ENCODE data around the gene TEKT4. TPM values are rescaled to one million over a fixed set of nuclear protein-coding genes. Genes with fewer than 3 reads are reported as not detected.
"Not testable (repeated sequence)": the region's sequence is repeated elsewhere in the genome, so short reads cannot be mapped to it uniquely, and the experiment has no call there.

The TEKT4 gene
- total RNA-seq, 2 donors from 2014 or later = not detected

- TF ChIP-seq, protein P1, sequence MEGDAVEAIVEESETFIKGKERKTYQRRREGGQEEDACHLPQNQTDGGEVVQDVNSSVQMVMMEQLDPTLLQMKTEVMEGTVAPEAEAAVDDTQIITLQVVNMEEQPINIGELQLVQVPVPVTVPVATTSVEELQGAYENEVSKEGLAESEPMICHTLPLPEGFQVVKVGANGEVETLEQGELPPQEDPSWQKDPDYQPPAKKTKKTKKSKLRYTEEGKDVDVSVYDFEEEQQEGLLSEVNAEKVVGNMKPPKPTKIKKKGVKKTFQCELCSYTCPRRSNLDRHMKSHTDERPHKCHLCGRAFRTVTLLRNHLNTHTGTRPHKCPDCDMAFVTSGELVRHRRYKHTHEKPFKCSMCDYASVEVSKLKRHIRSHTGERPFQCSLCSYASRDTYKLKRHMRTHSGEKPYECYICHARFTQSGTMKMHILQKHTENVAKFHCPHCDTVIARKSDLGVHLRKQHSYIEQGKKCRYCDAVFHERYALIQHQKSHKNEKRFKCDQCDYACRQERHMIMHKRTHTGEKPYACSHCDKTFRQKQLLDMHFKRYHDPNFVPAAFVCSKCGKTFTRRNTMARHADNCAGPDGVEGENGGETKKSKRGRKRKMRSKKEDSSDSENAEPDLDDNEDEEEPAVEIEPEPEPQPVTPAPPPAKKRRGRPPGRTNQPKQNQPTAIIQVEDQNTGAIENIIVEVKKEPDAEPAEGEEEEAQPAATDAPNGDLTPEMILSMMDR (IDR thresholded peaks at IDR 0.05) = no peak
- intact Hi-C loops (cut with DNase I) = no loop called here
Measured at GRCh38 chr2:94881070-94881469, 9.8 kb downstream of the TEKT4 start.

GRCh38 chr2:94890234-94890633, 19.0 kb downstream of the TEKT4 start:
- no peaks in the 10 kb centered on the region for H3K36me3 ChIP-seq
- H3K9ac ChIP-seq (ENCODE audit: low read depth in 2 of 2, low read length in 2 of 2) = no peak overlapping the region
- DNase-seq = no peak
- intact Hi-C loops (cut with DNase I) = no loop called here
- H3K4me3 ChIP-seq = no peak overlapping the region
- no peaks in the 10 kb centered on the region for H3K9me3 ChIP-seq
- H3K27ac ChIP-seq = no peak overlapping the region
- TF ChIP-seq, protein P1 (IDR thresholded peaks at IDR 0.05) = no peak
- no peaks in the 10 kb centered on the region for H3K4me1 ChIP-seq
- no peaks in the 10 kb centered on the region for H3K27me3 ChIP-seq

More at GRCh38 chr2:94881070-94881469, 9.8 kb downstream of the TEKT4 start:
- no peak overlapping the region for H3K4me3 ChIP-seq
- H3K27ac ChIP-seq = no peak overlapping the region
- no peak for DNase-seq
- H3K9ac ChIP-seq (ENCODE audit: low read depth in 2 of 2, low read length in 2 of 2) = no peak overlapping the region
- H3K4me1 ChIP-seq = no peaks in the 10 kb centered on the region
- H3K27me3 ChIP-seq = no peaks in the 10 kb centered on the region
- H3K9me3 ChIP-seq = no peaks in the 10 kb centered on the region
- no peaks in the 10 kb centered on the region for H3K36me3 ChIP-seq

DNA sequence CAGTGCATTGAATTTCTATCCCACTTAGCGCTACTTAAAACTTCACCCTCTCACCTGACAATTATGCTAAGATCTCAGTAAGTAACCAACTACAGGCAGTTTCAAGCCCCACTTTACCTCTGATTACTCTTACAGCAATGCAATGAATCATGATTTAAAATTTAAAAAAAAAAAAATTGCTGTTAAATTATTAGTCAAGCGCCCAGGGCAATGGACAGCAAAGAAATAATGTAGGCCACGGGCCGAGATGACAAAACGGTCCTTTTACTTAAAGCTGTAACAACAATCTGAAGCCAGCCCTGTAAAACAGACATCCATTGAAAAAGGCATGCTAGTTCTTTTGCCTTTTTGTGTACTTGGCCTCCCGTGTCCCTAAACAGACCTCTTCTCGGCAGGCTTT, 24.0 kb downstream of the TEKT4 start:
- H3K27ac ChIP-seq; H3K27me3 ChIP-seq; DNase-seq; H3K9me3 ChIP-seq; H3K9ac ChIP-seq (ENCODE audit: low read depth in 2 of 2, low read length in 2 of 2); H3K36me3 ChIP-seq; H3K4me3 ChIP-seq; H3K4me1 ChIP-seq; intact Hi-C loops (cut with DNase I): not testable (repeated sequence)

DNA sequence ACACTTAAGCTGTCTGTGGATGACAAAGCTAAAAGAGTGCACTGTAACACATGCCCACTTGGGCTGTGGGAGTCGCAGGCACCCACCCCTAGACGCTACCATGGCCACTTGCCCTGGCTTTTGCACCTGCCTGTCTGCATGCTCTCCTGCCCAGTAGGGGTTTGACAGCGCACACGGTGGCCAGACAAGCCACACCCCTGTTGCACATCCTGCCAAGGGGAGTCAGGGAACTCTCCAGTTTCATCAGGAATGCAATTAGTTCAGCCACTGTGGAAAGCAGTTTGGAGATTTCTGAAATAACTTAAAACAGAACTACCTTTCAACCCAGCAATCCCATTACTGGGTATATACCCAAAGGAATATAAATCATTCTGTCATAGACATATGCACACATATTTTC, 35.7 kb downstream of the TEKT4 start:
- H3K27ac ChIP-seq; intact Hi-C loops (cut with DNase I): not testable (repeated sequence)

DNA sequence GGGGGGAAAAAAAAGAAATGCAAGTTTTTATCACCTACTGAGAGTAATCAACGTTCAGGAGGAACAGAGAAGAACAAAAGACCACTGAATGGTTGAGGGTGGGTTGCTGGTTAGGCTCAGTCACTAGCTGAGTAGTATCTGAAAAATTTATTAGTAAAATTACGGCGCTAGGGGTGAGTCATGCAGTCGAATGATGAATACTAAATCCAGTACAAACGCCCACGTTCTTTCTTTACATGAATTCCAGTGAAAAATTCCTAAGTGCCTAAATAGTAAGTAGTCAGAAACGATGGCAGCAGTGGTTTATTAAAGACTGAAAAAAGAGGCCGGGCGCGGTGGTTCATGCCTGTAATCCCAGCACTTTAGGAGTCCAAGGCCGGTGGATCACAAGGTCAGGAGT, 52.0 kb downstream of the TEKT4 start:
- no peak for DNase-seq
- Histone ChIP-seq H3K36me3 (no peaks in the 10 kb centered on the region), H3K27me3 (no peaks in the 10 kb centered on the region), H3K27ac (no peak overlapping the region), H3K4me1 (no peaks in the 10 kb centered on the region), H3K9me3 (no peaks in the 10 kb centered on the region), H3K9ac (ENCODE audit: low read depth in 2 of 2, low read length in 2 of 2) (no peak overlapping the region), H3K4me3 (no peak overlapping the region)
- intact Hi-C loops (cut with DNase I) = no loop called here
- TF ChIP-seq, protein P1 (IDR thresholded peaks at IDR 0.05) = no peak

More for the DNA sequence above, 35.7 kb downstream of the TEKT4 start:
- H3K36me3 ChIP-seq; H3K27me3 ChIP-seq; H3K9me3 ChIP-seq; H3K4me1 ChIP-seq; DNase-seq; H3K9ac ChIP-seq (ENCODE audit: low read depth in 2 of 2, low read length in 2 of 2); H3K4me3 ChIP-seq: not testable (repeated sequence)

DNA sequence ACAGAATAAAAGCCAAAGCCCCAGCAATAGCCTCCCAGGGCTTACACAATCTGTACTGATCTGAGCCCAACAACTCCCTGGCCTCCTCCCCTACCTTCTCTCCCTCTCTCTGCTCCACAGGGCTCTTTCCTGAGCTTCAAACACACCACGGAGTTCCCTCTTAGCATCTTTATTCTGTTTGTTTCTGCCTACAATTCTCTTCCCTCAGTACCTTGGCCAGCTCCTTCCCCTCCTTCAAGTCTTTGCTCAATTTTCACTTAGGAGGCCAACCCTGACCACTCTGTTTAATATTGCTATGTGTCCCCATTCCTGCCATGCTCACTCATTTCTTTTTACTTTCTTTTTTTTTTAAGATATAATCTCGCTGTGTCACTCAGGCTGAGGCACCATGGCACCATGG, 53.8 kb downstream of the TEKT4 start:
- intact Hi-C loops (cut with DNase I); H3K27me3 ChIP-seq; H3K4me3 ChIP-seq; H3K27ac ChIP-seq; DNase-seq; H3K9ac ChIP-seq (ENCODE audit: low read depth in 2 of 2, low read length in 2 of 2); H3K4me1 ChIP-seq; H3K36me3 ChIP-seq; H3K9me3 ChIP-seq: not testable (repeated sequence)

Other genes with a start within 250 kb of the TEKT4 start
- 1 to 10 TPM in 1 of 2 donors, under 1 TPM in 1; 0.54 to 3.5 TPM for gene MAL, start 154.3 kb downstream of the TEKT4 start, total RNA-seq

Measured in colonic mucosa (tissue), 4 donors.